Neural cell (in vitro differentiated cells): Measurements from ENCODE around the gene TROAP. TPM values are rescaled to one million over a fixed set of nuclear protein-coding genes. Genes with fewer than 3 reads are reported as not detected.

ENCODE experiments used
- H2AFZ ChIP-seq: fragments of 200-600, 300-800 bp; sonication (generic), shearing (Covaris generic); 2 replicates; pipeline ENCODE4 v1.6.0; 2014; ENCODE audit warnings: low read depth, mild to moderate bottlenecking, antibody characterized with exemption, low read length, moderate library complexity
- H3F3A ChIP-seq: fragments of 200-600 bp; shearing (Covaris generic); 2 replicates; pipeline ENCODE4 v1.6.1; 2016; ENCODE audit warnings: mild to moderate bottlenecking, moderate library complexity, mixed read lengths, antibody characterized with exemption, low read length; ENCODE audit not compliant: insufficient read depth, poor library complexity, severe bottlenecking
- H3K27ac ChIP-seq: fragments of 200-600, 300-800 bp; sonication (generic), shearing (Covaris generic); 2 replicates; pipeline ENCODE4 v1.5.1; 2014; ENCODE audit warnings: mild to moderate bottlenecking, low read length, moderate library complexity
- H3K27me3 ChIP-seq: fragments of 300-800, 200-600 bp; sonication (generic), shearing (Covaris generic); 2 replicates; pipeline ENCODE4 v1.6.0; 2014; ENCODE audit warnings: mild to moderate bottlenecking, low read depth, low read length, moderate library complexity; ENCODE audit not compliant: insufficient read depth
- H3K36me3 ChIP-seq: fragments of 300-800, 200-600 bp; sonication (generic), shearing (Covaris generic); 2 replicates; pipeline ENCODE4 v1.5.1; 2014; ENCODE audit warnings: mild to moderate bottlenecking, antibody characterized with exemption, low read length, moderate library complexity; ENCODE audit not compliant: insufficient read depth
- H3K4me2 ChIP-seq: fragments of 300-800, 200-600 bp; sonication (generic), shearing (Covaris generic); 2 replicates; pipeline ENCODE4 v1.6.0; 2014; ENCODE audit warnings: mild to moderate bottlenecking, low read length
- H3K4me3 ChIP-seq: fragments of 300-800, 200-600 bp; sonication (generic), shearing (Covaris generic); 2 replicates; pipeline ENCODE4 v1.5.1; 2014; ENCODE audit warnings: mild to moderate bottlenecking, low read length, moderate library complexity
- H3K79me2 ChIP-seq: fragments of 200-600 bp; shearing (Covaris generic); replicated peaks from 2 replicates; pipeline ENCODE4 v1.6.0; 2014; ENCODE audit warnings: mild to moderate bottlenecking, low read length, moderate library complexity; ENCODE audit not compliant: insufficient read depth
- H3K9ac ChIP-seq: fragments of 300-800, 200-600 bp; sonication (generic), shearing (Covaris generic); 2 replicates; pipeline ENCODE4 v1.6.1; 2016; ENCODE audit warnings: mild to moderate bottlenecking, low read length, mixed read lengths
- H3K9me2 ChIP-seq: fragments of 200-600 bp; shearing (Covaris generic); 2 replicates; pipeline ENCODE4 v1.6.1; 2016; ENCODE audit warnings: mild to moderate bottlenecking, low read length, mixed read lengths; ENCODE audit not compliant: insufficient read depth
- H3K9me3 ChIP-seq: fragments of 200-600, 300-800 bp; sonication (generic), shearing (Covaris generic); 2 replicates; pipeline ENCODE4 v1.6.1; 2016; ENCODE audit warnings: mild to moderate bottlenecking, mixed run types, low read length, moderate library complexity, mixed read lengths
- H4K20me1 ChIP-seq: fragments of 200-600 bp; shearing (Covaris generic); 2 replicates; pipeline ENCODE4 v1.6.1; 2016; ENCODE audit warnings: mild to moderate bottlenecking, mixed run types; ENCODE audit not compliant: insufficient read depth
- CTCF ChIP-seq: fragments of 450-650 bp; IDR thresholded peaks from 2 replicates; pipeline ENCODE4 v1.5.1; 2014; ENCODE audit warnings: antibody characterized with exemption, mild to moderate bottlenecking, moderate library complexity; ENCODE audit not compliant: poor library complexity, severe bottlenecking
- EP300 ChIP-seq: fragments of 450-650 bp; conservative IDR thresholded peaks from 2 replicates; pipeline ENCODE4 v1.6.1; 2014; ENCODE audit warnings: antibody characterized with exemption, mild to moderate bottlenecking, moderate library complexity; ENCODE audit not compliant: poor library complexity, severe bottlenecking
- EZH2 ChIP-seq: fragments of 200-600, 300-800 bp; shearing (Covaris generic), sonication (generic); IDR thresholded peaks from 2 replicates; pipeline ENCODE4 v1.6.1; 2014; ENCODE audit warnings: antibody characterized with exemption, low read length, borderline replicate concordance, mild to moderate bottlenecking; ENCODE audit not compliant: insufficient read depth, poor library complexity, severe bottlenecking
- MXI1 ChIP-seq: fragments of 450-650 bp; conservative IDR thresholded peaks from 2 replicates; pipeline ENCODE4 v1.6.1; 2014; ENCODE audit warnings: antibody characterized with exemption, mild to moderate bottlenecking; ENCODE audit not compliant: poor library complexity, severe bottlenecking
- POLR2AphosphoS5 ChIP-seq: IDR thresholded peaks from 2 replicates; pipeline ENCODE4 v1.6.1; 2012
- RAD21 ChIP-seq: fragments of 450-650 bp; conservative IDR thresholded peaks from 2 replicates; pipeline ENCODE4 v1.6.1; 2014; ENCODE audit warnings: antibody characterized with exemption, mild to moderate bottlenecking, moderate library complexity
- REST ChIP-seq: IDR thresholded peaks from 2 replicates; pipeline ENCODE4 v1.6.1; 2012; ENCODE audit warnings: borderline replicate concordance
- SMC3 ChIP-seq: fragments of 450-650 bp; conservative IDR thresholded peaks from 2 replicates; pipeline ENCODE4 v1.6.1; 2014; ENCODE audit warnings: antibody characterized with exemption, mild to moderate bottlenecking, moderate library complexity; ENCODE audit not compliant: poor library complexity
- TAF1 ChIP-seq: IDR thresholded peaks from 2 replicates; pipeline ENCODE4 v1.6.1; 2012; ENCODE audit warnings: low read depth
- polyA plus RNA-seq: library from polyadenylated mRNA; depleted of rRNA; stranded (reverse); fragments of >200 nt; gene quantifications from 2 replicates; pipeline ENCODE4 v1.2.3, GENCODE V29; 2014

Gene TROAP
- polyA plus RNA-seq, 1 donor from 2014 or later, result 1.3 TPM

- Histone ChIP-seq H3K4me2 (no peak overlapping the region), H3K36me3 (no peaks in the 10 kb centered on the region), H3K9ac (no peak overlapping the region), H2AFZ (no peak overlapping the region), H4K20me1 (no peaks in the 10 kb centered on the region), H3K9me2 (no peaks in the 10 kb centered on the region), H3K4me3 (no peak overlapping the region), H3K27ac (no peak overlapping the region), H3K9me3 (no peaks in the 10 kb centered on the region), H3K27me3 (peaks cover 56% of the 10 kb centered on the region), H3K79me2 (no peaks in the 10 kb centered on the region), H3F3A (no peaks in the 10 kb centered on the region)
- TF ChIP-seq TAF1 (no peak), SMC3 (no peak), RAD21 (no peak), MXI1 (no peak), POLR2AphosphoS5 (no peak), EP300 (no peak), EZH2 (no peak), CTCF (no peak), REST (no peak)
These were observed 29.7 kb upstream of the TROAP start for GRCh38 chr12:49293056-49293956.

GRCh38 chr12:49294086-49294803 is 28.8 kb upstream of the TROAP start:
- peaks cover 63% of the 10 kb centered on the region for H3K27me3 ChIP-seq
- no peaks in the 10 kb centered on the region for H3K36me3 ChIP-seq
- no peak overlapping the region for H3K4me3 ChIP-seq
- H4K20me1 ChIP-seq, result no peaks in the 10 kb centered on the region
- no peaks in the 10 kb centered on the region for H3K79me2 ChIP-seq
- no peak overlapping the region for H3K27ac ChIP-seq
- H3K9ac ChIP-seq, result no peak overlapping the region
- no peak overlapping the region for H2AFZ ChIP-seq
- H3K9me2 ChIP-seq, result no peaks in the 10 kb centered on the region
- H3K9me3 ChIP-seq, result no peaks in the 10 kb centered on the region
- H3K4me2 ChIP-seq, result no peak overlapping the region
- no peaks in the 10 kb centered on the region for H3F3A ChIP-seq
- TF ChIP-seq TAF1 (no peak), SMC3 (no peak), REST (no peak), CTCF (no peak), MXI1 (no peak), EZH2 (no peak)
